Activated naive CD4-positive, alpha-beta T cell treated with anti-CD3 and anti-CD28 coated beads for 36 hours (primary cell): ENCODE data around the gene MARCHF10. TPM values are rescaled to one million over a fixed set of nuclear protein-coding genes. Genes with fewer than 3 reads are reported as not detected.
"Not testable (repeated sequence)": the region's sequence is repeated elsewhere in the genome, so short reads cannot be mapped to it uniquely, and the experiment has no call there.

Source experiments
- CTCF ChIA-PET: fragments of 350-600 bp; sonication (Branson Sonifier 250); formaldehyde crosslinking; loops from one replicate; lab custom pipeline; 2021; ENCODE audit warnings: antibody characterized with exemption; lab: Charles Lee
- DNase-seq: peaks from one replicate; pipeline ENCODE4 v3.0.0-alpha.2; 2020
- H3K27ac Mint-ChIP-seq: one replicate; pipeline ENCODE4 v1.8.0; 2021; ENCODE audit warnings: mild to moderate bottlenecking, mixed read lengths
- H3K27me3 Mint-ChIP-seq: one replicate; pipeline ENCODE4 v1.8.0; 2021; ENCODE audit warnings: low read depth, mixed read lengths
- H3K36me3 Mint-ChIP-seq: one replicate; pipeline ENCODE4 v1.8.0; 2021; ENCODE audit warnings: low read depth, mixed read lengths
- H3K4me1 Mint-ChIP-seq: one replicate; pipeline ENCODE4 v1.8.0; 2021; ENCODE audit warnings: low read depth, mixed read lengths
- H3K4me3 Mint-ChIP-seq: one replicate; pipeline ENCODE4 v1.8.0; 2021; ENCODE audit warnings: mild to moderate bottlenecking, moderate library complexity, mixed read lengths
- H3K9me3 Mint-ChIP-seq: one replicate; pipeline ENCODE4 v1.8.0; 2021; ENCODE audit warnings: mixed read lengths
- intact Hi-C: fragments of 100-400 bp; cut with micrococcal nuclease; formaldehyde crosslinking; loops from one replicate; pipeline ENCODE4 v1.15.1; 2023
- total RNA-seq, 2 experiments: library from RNA; stranded (reverse); gene quantifications; one replicate each; pipeline ENCODE4 v1.2.3, GENCODE V29; 2021

MARCHF10 gene
- total RNA-seq, 2 experiments from 2014 or later: not detected

- DNase-seq, H3K36me3 Mint-ChIP-seq, H3K4me3 Mint-ChIP-seq, H3K4me1 Mint-ChIP-seq, H3K27ac Mint-ChIP-seq, intact Hi-C loops, H3K9me3 Mint-ChIP-seq, H3K27me3 Mint-ChIP-seq: not testable (repeated sequence)
- CTCF ChIA-PET: interaction anchor here (0.6 kb wide), 1 partner anchor 257 kb away, joined by 4 read pairs; no protein-coding TSS in a partner anchor
These were observed 112.9 kb downstream of the MARCHF10 start for GRCh38 chr17:62695093-62695738.

GRCh38 chr17:62693616-62694409 lies 114.3 kb downstream of the MARCHF10 start:
- intact Hi-C loops: no loop called here
- Mint-ChIP-seq H3K4me1 (no peaks in the 10 kb centered on the region), H3K36me3 (no peaks in the 10 kb centered on the region), H3K27ac (no peak overlapping the region), H3K9me3 (no peaks in the 10 kb centered on the region), H3K27me3 (no peaks in the 10 kb centered on the region), H3K4me3 (no peak overlapping the region)
- DNase-seq: no peak
- CTCF ChIA-PET: interaction anchor here (1.5 kb wide), 1 partner anchor 19 kb away, joined by 3 read pairs; no protein-coding TSS in a partner anchor

- Mint-ChIP-seq H3K27ac (no peak overlapping the region), H3K36me3 (no peaks in the 10 kb centered on the region), H3K27me3 (no peaks in the 10 kb centered on the region), H3K4me1 (no peaks in the 10 kb centered on the region), H3K9me3 (no peaks in the 10 kb centered on the region), H3K4me3 (no peak overlapping the region)
- intact Hi-C loops: no loop called here
- peak; percentile 27 for DNase-seq
- CTCF ChIA-PET: interaction anchor here (1.5 kb wide), 1 partner anchor 18 kb away, joined by 3 read pairs; no protein-coding TSS in a partner anchor
These were observed 115.2 kb downstream of the MARCHF10 start for GRCh38 chr17:62692721-62693431.

- Mint-ChIP-seq H3K9me3 (no peaks in the 10 kb centered on the region), H3K27me3 (no peaks in the 10 kb centered on the region), H3K27ac (no peak overlapping the region), H3K4me3 (no peak overlapping the region), H3K4me1 (no peaks in the 10 kb centered on the region), H3K36me3 (no peaks in the 10 kb centered on the region)
- intact Hi-C loops: no loop called here
- CTCF ChIA-PET: no interaction called here
- DNase-seq: no peak
These were observed 115.9 kb downstream of the MARCHF10 start for GRCh38 chr17:62692159-62692651.

- H3K36me3 Mint-ChIP-seq, H3K9me3 Mint-ChIP-seq, H3K4me1 Mint-ChIP-seq, H3K27ac Mint-ChIP-seq, intact Hi-C loops, H3K4me3 Mint-ChIP-seq, DNase-seq, H3K27me3 Mint-ChIP-seq: not testable (repeated sequence)
- CTCF ChIA-PET: interaction anchor here (0.6 to 1.3 kb wide), 3 partner anchors 19 to 716 kb away, joined by 4 to 6 read pairs (median 4); no protein-coding TSS in a partner anchor
These were observed 116.6 kb downstream of the MARCHF10 start for GRCh38 chr17:62691589-62691915.

GRCh38 chr17:62690168-62690897 lies 117.8 kb downstream of the MARCHF10 start:
- H3K27ac Mint-ChIP-seq: no peak overlapping the region
- no peaks in the 10 kb centered on the region for H3K9me3 Mint-ChIP-seq
- no peaks in the 10 kb centered on the region for H3K4me1 Mint-ChIP-seq
- no peak for DNase-seq
- no peaks in the 10 kb centered on the region for H3K36me3 Mint-ChIP-seq
- intact Hi-C loops: no loop called here
- H3K27me3 Mint-ChIP-seq: no peaks in the 10 kb centered on the region
- H3K4me3 Mint-ChIP-seq: no peak overlapping the region
- CTCF ChIA-PET: interaction anchor here (0.6 to 1.3 kb wide), 3 partner anchors 18 to 149 kb away, joined by 3 to 5 read pairs (median 4); no protein-coding TSS in a partner anchor

GRCh38 chr17:62689441-62690167 lies 118.5 kb downstream of the MARCHF10 start:
- no peak for DNase-seq
- Mint-ChIP-seq H3K27ac (no peak overlapping the region), H3K4me1 (no peaks in the 10 kb centered on the region), H3K9me3 (no peaks in the 10 kb centered on the region), H3K36me3 (no peaks in the 10 kb centered on the region), H3K27me3 (no peaks in the 10 kb centered on the region), H3K4me3 (no peak overlapping the region)
- intact Hi-C loops: no loop called here
- CTCF ChIA-PET: interaction anchor here (0.6 kb wide), 2 partner anchors 31 to 150 kb away, joined by 3 read pairs; no protein-coding TSS in a partner anchor

- intact Hi-C loops: no loop called here
- Mint-ChIP-seq H3K9me3 (no peaks in the 10 kb centered on the region), H3K36me3 (no peaks in the 10 kb centered on the region), H3K27ac (no peak overlapping the region), H3K4me3 (no peak overlapping the region), H3K27me3 (no peaks in the 10 kb centered on the region), H3K4me1 (no peaks in the 10 kb centered on the region)
- CTCF ChIA-PET: interaction anchor here (0.6 kb wide), 2 partner anchors 30 to 34 kb away, joined by 3 read pairs; no protein-coding TSS in a partner anchor
- DNase-seq: no peak
These were observed 119.5 kb downstream of the MARCHF10 start for GRCh38 chr17:62688398-62689160.

- Mint-ChIP-seq H3K27me3 (no peaks in the 10 kb centered on the region), H3K4me3 (no peak overlapping the region), H3K27ac (no peak overlapping the region), H3K4me1 (no peaks in the 10 kb centered on the region), H3K9me3 (no peaks in the 10 kb centered on the region), H3K36me3 (no peaks in the 10 kb centered on the region)
- intact Hi-C loops: no loop called here
- CTCF ChIA-PET: no interaction called here
- no peak for DNase-seq
These were observed 120.1 kb downstream of the MARCHF10 start for GRCh38 chr17:62687997-62688396.

GRCh38 chr17:62684179-62684578 lies 123.9 kb downstream of the MARCHF10 start:
- Mint-ChIP-seq H3K4me1 (no peaks in the 10 kb centered on the region), H3K27ac (no peak overlapping the region), H3K9me3 (no peaks in the 10 kb centered on the region), H3K27me3 (no peaks in the 10 kb centered on the region), H3K36me3 (no peaks in the 10 kb centered on the region), H3K4me3 (no peak overlapping the region)
- intact Hi-C loops: no loop called here
- DNase-seq: no peak
- CTCF ChIA-PET: no interaction called here

GRCh38 chr17:62681939-62682381 lies 126.2 kb downstream of the MARCHF10 start:
- CTCF ChIA-PET: no interaction called here
- no peak for DNase-seq
- no peaks in the 10 kb centered on the region for H3K27me3 Mint-ChIP-seq
- H3K9me3 Mint-ChIP-seq: no peaks in the 10 kb centered on the region
- no peak overlapping the region for H3K27ac Mint-ChIP-seq
- H3K36me3 Mint-ChIP-seq: no peaks in the 10 kb centered on the region
- no peak overlapping the region for H3K4me3 Mint-ChIP-seq
- no peaks in the 10 kb centered on the region for H3K4me1 Mint-ChIP-seq
- intact Hi-C loops: no loop called here
